SK-N-SH treated with all-trans-retinoic acid at 6 μM for 48 hours (cell line): ENCODE data around the gene THOP1.

ENCODE experiments used
- CSDC2 ChIP-seq: fragments of 250-450 bp; sonication (Bioruptor Pico); IDR thresholded peaks from 2 replicates; pipeline ENCODE4 v1.5.0; 2020; ENCODE audit warnings: mild to moderate bottlenecking, moderate library complexity
- GLIS3 ChIP-seq: fragments of 250-450 bp; sonication (Bioruptor Pico); IDR thresholded peaks from 2 replicates; pipeline ENCODE4 v1.5.0; 2020; ENCODE audit warnings: mild to moderate bottlenecking, moderate library complexity
- OSR1 ChIP-seq: fragments of 250-450 bp; sonication (Bioruptor Pico); IDR thresholded peaks from 2 replicates; pipeline ENCODE4 v1.8.0; 2022; ENCODE audit warnings: moderate library complexity, mild to moderate bottlenecking, inconsistent platforms
- RARB ChIP-seq: fragments of 250-450 bp; sonication (Bioruptor Pico); IDR thresholded peaks from 2 replicates; pipeline ENCODE4 v1.8.0; 2021; ENCODE audit warnings: mild to moderate bottlenecking, moderate library complexity
- ZC3H10 ChIP-seq: fragments of 250-450 bp; sonication (Bioruptor Pico); IDR thresholded peaks from 2 replicates; pipeline ENCODE4 v1.5.1; 2021; ENCODE audit warnings: mild to moderate bottlenecking, moderate library complexity
- ZFP3 ChIP-seq: fragments of 250-450 bp; sonication (Bioruptor Pico); IDR thresholded peaks from 2 replicates; pipeline ENCODE4 v1.5.0; 2020; ENCODE audit warnings: mild to moderate bottlenecking, moderate library complexity
- ZFP30 ChIP-seq: fragments of 450-650 bp; formaldehyde crosslinking; IDR thresholded peaks from 2 replicates; pipeline ENCODE4 v1.5.0; 2022; ENCODE audit warnings: mild to moderate bottlenecking, moderate library complexity
- ZNF565 ChIP-seq: fragments of 450-650 bp; formaldehyde crosslinking; conservative IDR thresholded peaks from 2 replicates; pipeline ENCODE4 v1.5.0; 2020; ENCODE audit warnings: low read depth, mild to moderate bottlenecking, moderate library complexity
- ZNF70 ChIP-seq: fragments of 450-650 bp; formaldehyde crosslinking; IDR thresholded peaks from 2 replicates; pipeline ENCODE4 v1.5.0; 2020; ENCODE audit warnings: mild to moderate bottlenecking, moderate library complexity
- ZNF8 ChIP-seq: fragments of 450-650 bp; formaldehyde crosslinking; IDR thresholded peaks from 2 replicates; pipeline ENCODE4 v1.5.0; 2020; ENCODE audit warnings: mild to moderate bottlenecking, moderate library complexity
- TF ChIP-seq, protein P1 (sequence below): fragments of 250-450 bp; sonication (Bioruptor Pico); IDR thresholded peaks from 2 replicates; pipeline ENCODE4 v1.8.0; 2020; ENCODE audit warnings: mild to moderate bottlenecking, moderate library complexity, borderline replicate concordance
- TF ChIP-seq, protein P2 (sequence below): fragments of 250-450 bp; sonication (Bioruptor Pico); IDR thresholded peaks from 2 replicates; pipeline ENCODE4 v1.5.1; 2020; ENCODE audit warnings: low read depth, mild to moderate bottlenecking, moderate library complexity

DNA sequence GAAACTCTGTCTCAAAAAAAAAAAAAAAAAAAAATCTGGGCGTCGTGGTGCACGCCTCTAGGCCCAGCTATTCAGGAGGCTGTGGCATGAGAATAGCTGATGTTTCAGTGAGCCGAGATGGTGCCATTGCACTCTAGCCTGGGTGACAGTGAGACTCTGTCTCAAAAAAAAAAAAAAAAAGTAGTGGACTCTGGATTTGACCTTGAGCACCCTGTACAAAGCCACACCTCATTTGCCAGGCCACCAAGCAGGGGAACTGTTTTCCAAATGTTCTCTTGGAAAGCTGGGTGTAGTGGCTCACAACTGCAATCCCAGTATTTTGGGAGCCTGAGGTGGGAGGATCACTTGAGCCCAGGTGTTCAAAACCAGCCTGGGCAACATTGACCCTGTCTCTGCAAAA is 52.1 kb downstream of the THOP1 start:
- no peak for TF ChIP-seq OSR1
- TF ChIP-seq ZNF8 (CRISPR knock-in tag): no peak
- TF ChIP-seq ZNF70 (CRISPR knock-in tag): no peak
- TF ChIP-seq, protein P1, sequence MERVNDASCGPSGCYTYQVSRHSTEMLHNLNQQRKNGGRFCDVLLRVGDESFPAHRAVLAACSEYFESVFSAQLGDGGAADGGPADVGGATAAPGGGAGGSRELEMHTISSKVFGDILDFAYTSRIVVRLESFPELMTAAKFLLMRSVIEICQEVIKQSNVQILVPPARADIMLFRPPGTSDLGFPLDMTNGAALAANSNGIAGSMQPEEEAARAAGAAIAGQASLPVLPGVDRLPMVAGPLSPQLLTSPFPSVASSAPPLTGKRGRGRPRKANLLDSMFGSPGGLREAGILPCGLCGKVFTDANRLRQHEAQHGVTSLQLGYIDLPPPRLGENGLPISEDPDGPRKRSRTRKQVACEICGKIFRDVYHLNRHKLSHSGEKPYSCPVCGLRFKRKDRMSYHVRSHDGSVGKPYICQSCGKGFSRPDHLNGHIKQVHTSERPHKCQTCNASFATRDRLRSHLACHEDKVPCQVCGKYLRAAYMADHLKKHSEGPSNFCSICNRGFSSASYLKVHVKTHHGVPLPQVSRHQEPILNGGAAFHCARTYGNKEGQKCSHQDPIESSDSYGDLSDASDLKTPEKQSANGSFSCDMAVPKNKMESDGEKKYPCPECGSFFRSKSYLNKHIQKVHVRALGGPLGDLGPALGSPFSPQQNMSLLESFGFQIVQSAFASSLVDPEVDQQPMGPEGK: no peak
- TF ChIP-seq ZNF565 (CRISPR knock-in tag): no peak
- TF ChIP-seq, protein P2, sequence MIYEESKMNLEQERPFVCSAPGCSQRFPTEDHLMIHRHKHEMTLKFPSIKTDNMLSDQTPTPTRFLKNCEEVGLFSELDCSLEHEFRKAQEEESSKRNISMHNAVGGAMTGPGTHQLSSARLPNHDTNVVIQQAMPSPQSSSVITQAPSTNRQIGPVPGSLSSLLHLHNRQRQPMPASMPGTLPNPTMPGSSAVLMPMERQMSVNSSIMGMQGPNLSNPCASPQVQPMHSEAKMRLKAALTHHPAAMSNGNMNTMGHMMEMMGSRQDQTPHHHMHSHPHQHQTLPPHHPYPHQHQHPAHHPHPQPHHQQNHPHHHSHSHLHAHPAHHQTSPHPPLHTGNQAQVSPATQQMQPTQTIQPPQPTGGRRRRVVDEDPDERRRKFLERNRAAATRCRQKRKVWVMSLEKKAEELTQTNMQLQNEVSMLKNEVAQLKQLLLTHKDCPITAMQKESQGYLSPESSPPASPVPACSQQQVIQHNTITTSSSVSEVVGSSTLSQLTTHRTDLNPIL: no peak
- TF ChIP-seq GLIS3: no peak
- TF ChIP-seq ZC3H10: no peak
- no peak for TF ChIP-seq ZFP30 (CRISPR knock-in tag)
- no peak for TF ChIP-seq CSDC2 (CRISPR knock-in tag)
- TF ChIP-seq ZFP3: no peak
- TF ChIP-seq RARB: no peak
